CD4-positive, CD25-positive, alpha-beta regulatory T cell (primary cell): ENCODE results near the gene SLC6A2. TPM values are rescaled to one million over a fixed set of nuclear protein-coding genes. Genes with fewer than 3 reads are reported as not detected.

ENCODE experiments used
- ATAC-seq, 2 donors: fragments of 150-1000 bp; cut with Tn5 transposase; one replicate each; pipeline ENCODE4 v1.10.0; 2021; ENCODE audit warnings: low read depth in 2 of 2, moderate number of reproducible peaks in 2 of 2, moderate library complexity in 1 of 2
- DNase-seq, 3 donors: peaks; one replicate each; pipeline versions ENCODE4 v3.0.0 to v3.0.0-alpha.2; 2012 to 2022; ENCODE audit warnings: mixed read lengths in 1 of 3
- H3K27ac ChIP-seq: one replicate; pipeline ENCODE4 v1.7.0; 2013; ENCODE audit warnings: mild to moderate bottlenecking, low read length; ENCODE audit not compliant: insufficient read depth, poor library complexity, severe bottlenecking
- H3K27me3 ChIP-seq: one replicate; pipeline ENCODE4 v1.7.0; 2013; ENCODE audit warnings: low read length; ENCODE audit not compliant: control insufficient read depth, insufficient read depth
- H3K36me3 ChIP-seq: one replicate; pipeline ENCODE4 v1.7.0; 2013; ENCODE audit warnings: mild to moderate bottlenecking, low read length, moderate library complexity; ENCODE audit not compliant: control insufficient read depth, insufficient read depth
- H3K4me1 ChIP-seq: 2 replicates; pipeline ENCODE4 v1.7.0; 2013; ENCODE audit warnings: mild to moderate bottlenecking, low read length; ENCODE audit not compliant: insufficient read depth, control insufficient read depth, poor library complexity, severe bottlenecking
- H3K4me3 ChIP-seq: one replicate; pipeline ENCODE4 v1.7.0; 2013; ENCODE audit warnings: low read depth, mild to moderate bottlenecking, low read length, moderate library complexity
- H3K9me3 ChIP-seq, 2 experiments: 1 replicate in 1 of 2; 2 replicates in 1 of 2; pipeline ENCODE4 v1.7.0; 2013; ENCODE audit warnings: low read length in 2 of 2, mild to moderate bottlenecking in 1 of 2, moderate library complexity in 1 of 2; ENCODE audit not compliant: control insufficient read depth in 2 of 2
- H3K27ac Mint-ChIP-seq, 3 donors: one replicate each; pipeline ENCODE4 v1.8.0; 2020 to 2022; ENCODE audit warnings: mild to moderate bottlenecking in 3 of 3, mixed read lengths in 3 of 3, moderate library complexity in 2 of 3
- H3K27me3 Mint-ChIP-seq: one replicate; pipeline ENCODE4 v1.8.0; 2022; ENCODE audit warnings: mild to moderate bottlenecking, mixed read lengths
- H3K36me3 Mint-ChIP-seq: one replicate; pipeline ENCODE4 v1.8.0; 2020; ENCODE audit warnings: mixed read lengths
- H3K4me1 Mint-ChIP-seq, 4 donors: one replicate each; pipeline ENCODE4 v1.8.0; 2020 to 2022; ENCODE audit warnings: mixed read lengths in 4 of 4, mild to moderate bottlenecking in 1 of 4
- H3K4me3 Mint-ChIP-seq, 4 donors: one replicate each; pipeline ENCODE4 v1.8.0; 2020 to 2022; ENCODE audit warnings: mild to moderate bottlenecking in 4 of 4, mixed read lengths in 4 of 4, moderate library complexity in 3 of 4
- H3K9me3 Mint-ChIP-seq, 7 donors: one replicate each; pipeline ENCODE4 v1.8.0; 2020 to 2022; ENCODE audit warnings: mixed read lengths in 7 of 7, mild to moderate bottlenecking in 3 of 7, moderate library complexity in 2 of 7
- polyA plus RNA-seq, 4 donors: library from polyadenylated mRNA; unstranded; fragments of 300-500 nt; fragmentation: Illumina TruSeq; gene quantifications; one replicate each; pipeline ENCODE4 v1.2.3, GENCODE V29; 2021
- total RNA-seq: library from RNA; stranded (reverse); gene quantifications from one replicate; pipeline ENCODE4 v1.2.3, GENCODE V29; 2022

SLC6A2 gene
- total and polyA plus RNA-seq, 5 donors from 2014 or later, result not detected

GRCh38 chr16:55682086-55682485, 26.3 kb downstream of the SLC6A2 start:
- no peaks in the 10 kb centered on the region for H3K4me1 ChIP-seq
- H3K27me3 ChIP-seq, result no peaks in the 10 kb centered on the region
- Mint-ChIP-seq H3K36me3 (no peaks in the 10 kb centered on the region), H3K4me1 (no peaks in the 10 kb centered on the region), H3K4me3 (no peak overlapping the region), H3K9me3 (no peaks in the 10 kb centered on the region), H3K27me3 (no peaks in the 10 kb centered on the region), H3K27ac (no peak overlapping the region)
- H3K9me3 ChIP-seq, result no peaks in the 10 kb centered on the region
- no peak for DNase-seq
- no peak overlapping the region for H3K27ac ChIP-seq
- H3K36me3 ChIP-seq, result no peaks in the 10 kb centered on the region
- ATAC-seq, result no peak
- no peak overlapping the region for H3K4me3 ChIP-seq

GRCh38 chr16:55685973-55686372, 30.2 kb downstream of the SLC6A2 start:
- no peaks in the 10 kb centered on the region for H3K9me3 ChIP-seq
- H3K36me3 ChIP-seq, result no peaks in the 10 kb centered on the region
- no peaks in the 10 kb centered on the region for H3K36me3 Mint-ChIP-seq
- DNase-seq, result no peak
- H3K4me1 Mint-ChIP-seq, result no peaks in the 10 kb centered on the region
- peaks cover 4% of the 10 kb centered on the region for H3K27me3 Mint-ChIP-seq
- no peak overlapping the region for H3K27ac Mint-ChIP-seq
- no peaks in the 10 kb centered on the region for H3K27me3 ChIP-seq
- ATAC-seq, result no peak
- no peaks in the 10 kb centered on the region for H3K4me1 ChIP-seq
- no peaks in the 10 kb centered on the region for H3K9me3 Mint-ChIP-seq
- H3K4me3 Mint-ChIP-seq, result no peak overlapping the region
- H3K4me3 ChIP-seq, result no peak overlapping the region
- H3K27ac ChIP-seq, result no peak overlapping the region

GRCh38 chr16:55686671-55687070, 30.9 kb downstream of the SLC6A2 start:
- Mint-ChIP-seq H3K4me3 (no peak overlapping the region), H3K4me1 (no peaks in the 10 kb centered on the region)
- DNase-seq, result no peak

GRCh38 chr16:55687802-55688201, 32.0 kb downstream of the SLC6A2 start:
- no peak for DNase-seq
- H3K27me3 ChIP-seq, result no peaks in the 10 kb centered on the region

More at GRCh38 chr16:55686671-55687070, 30.9 kb downstream of the SLC6A2 start:
- no peaks in the 10 kb centered on the region for H3K27me3 ChIP-seq
- H3K27ac Mint-ChIP-seq, result no peak overlapping the region
- H3K4me1 ChIP-seq, result no peaks in the 10 kb centered on the region
- H3K9me3 Mint-ChIP-seq, result no peaks in the 10 kb centered on the region
- H3K27me3 Mint-ChIP-seq, result peaks cover 4% of the 10 kb centered on the region
- no peak for ATAC-seq
- H3K27ac ChIP-seq, result no peak overlapping the region
- no peaks in the 10 kb centered on the region for H3K9me3 ChIP-seq
- no peaks in the 10 kb centered on the region for H3K36me3 ChIP-seq
- no peaks in the 10 kb centered on the region for H3K36me3 Mint-ChIP-seq
- H3K4me3 ChIP-seq, result no peak overlapping the region

GRCh38 chr16:55690841-55691240, 35.1 kb downstream of the SLC6A2 start:
- no peaks in the 10 kb centered on the region for H3K27me3 ChIP-seq
- Mint-ChIP-seq H3K4me3 (no peak overlapping the region), H3K9me3 (no peaks in the 10 kb centered on the region), H3K4me1 (no peaks in the 10 kb centered on the region), H3K27me3 (peaks cover 4% of the 10 kb centered on the region), H3K27ac (no peak overlapping the region), H3K36me3 (no peaks in the 10 kb centered on the region)
- no peak overlapping the region for H3K4me3 ChIP-seq
- no peaks in the 10 kb centered on the region for H3K9me3 ChIP-seq
- no peaks in the 10 kb centered on the region for H3K4me1 ChIP-seq
- H3K27ac ChIP-seq, result no peak overlapping the region
- ATAC-seq, result no peak
- no peak for DNase-seq
- H3K36me3 ChIP-seq, result no peaks in the 10 kb centered on the region

More at GRCh38 chr16:55687802-55688201, 32.0 kb downstream of the SLC6A2 start:
- no peaks in the 10 kb centered on the region for H3K4me1 Mint-ChIP-seq
- no peaks in the 10 kb centered on the region for H3K36me3 Mint-ChIP-seq
- Histone ChIP-seq H3K4me3 (no peak overlapping the region), H3K27ac (no peak overlapping the region), H3K9me3 (no peaks in the 10 kb centered on the region), H3K36me3 (no peaks in the 10 kb centered on the region), H3K4me1 (no peaks in the 10 kb centered on the region)
- peaks cover 4% of the 10 kb centered on the region for H3K27me3 Mint-ChIP-seq
- no peak overlapping the region for H3K4me3 Mint-ChIP-seq
- no peak overlapping the region for H3K27ac Mint-ChIP-seq
- ATAC-seq, result no peak
- no peaks in the 10 kb centered on the region for H3K9me3 Mint-ChIP-seq

GRCh38 chr16:55691771-55692170, 36.0 kb downstream of the SLC6A2 start:
- no peak overlapping the region for H3K27ac ChIP-seq
- no peaks in the 10 kb centered on the region for H3K36me3 ChIP-seq
- Mint-ChIP-seq H3K4me3 (no peak overlapping the region), H3K4me1 (no peaks in the 10 kb centered on the region), H3K27ac (no peak overlapping the region), H3K36me3 (no peaks in the 10 kb centered on the region), H3K9me3 (no peaks in the 10 kb centered on the region), H3K27me3 (peaks cover 4% of the 10 kb centered on the region)
- ATAC-seq, result no peak
- no peak overlapping the region for H3K4me3 ChIP-seq
- DNase-seq, result no peak
- no peaks in the 10 kb centered on the region for H3K27me3 ChIP-seq
- no peaks in the 10 kb centered on the region for H3K4me1 ChIP-seq
- no peaks in the 10 kb centered on the region for H3K9me3 ChIP-seq

GRCh38 chr16:55695595-55695994, 39.8 kb downstream of the SLC6A2 start:
- Mint-ChIP-seq H3K9me3 (no peaks in the 10 kb centered on the region), H3K27ac (no peak overlapping the region), H3K4me3 (no peak overlapping the region), H3K27me3 (no peaks in the 10 kb centered on the region), H3K36me3 (no peaks in the 10 kb centered on the region), H3K4me1 (no peaks in the 10 kb centered on the region)
- Histone ChIP-seq H3K36me3 (no peaks in the 10 kb centered on the region), H3K4me1 (no peaks in the 10 kb centered on the region), H3K27me3 (no peaks in the 10 kb centered on the region), H3K9me3 (no peaks in the 10 kb centered on the region), H3K27ac (no peak overlapping the region), H3K4me3 (no peak overlapping the region)
- DNase-seq, result no peak
- no peak for ATAC-seq

- Mint-ChIP-seq H3K36me3 (no peaks in the 10 kb centered on the region), H3K27ac (no peak overlapping the region), H3K4me3 (no peak overlapping the region), H3K9me3 (peaks cover 0 to 2% (median 0%) of the 10 kb centered on the region in 7 donors), H3K4me1 (no peaks in the 10 kb centered on the region), H3K27me3 (no peaks in the 10 kb centered on the region)
- no peaks in the 10 kb centered on the region for H3K36me3 ChIP-seq
- ATAC-seq (no peak), DNase-seq (no peak)
- H3K4me1 ChIP-seq, result no peaks in the 10 kb centered on the region
- no peak overlapping the region for H3K4me3 ChIP-seq
- no peak overlapping the region for H3K27ac ChIP-seq
- no peaks in the 10 kb centered on the region for H3K9me3 ChIP-seq
- H3K27me3 ChIP-seq, result no peaks in the 10 kb centered on the region
Observed at GRCh38 chr16:55697867-55698266, 42.1 kb downstream of the SLC6A2 start.
